Measurements from ENCODE around the gene ZP2.
"Not testable (repeated sequence)": the region's sequence is repeated elsewhere in the genome, so short reads cannot be mapped to it uniquely, and the experiment has no call there.

Gene ZP2

GRCh38 chr16:21175397-21175796 is 36.0 kb downstream of the ZP2 start:
- DNase-seq, result no peak

- DNase-seq, result no peak
These were observed 38.7 kb downstream of the ZP2 start for GRCh38 chr16:21172650-21173049.

DNA sequence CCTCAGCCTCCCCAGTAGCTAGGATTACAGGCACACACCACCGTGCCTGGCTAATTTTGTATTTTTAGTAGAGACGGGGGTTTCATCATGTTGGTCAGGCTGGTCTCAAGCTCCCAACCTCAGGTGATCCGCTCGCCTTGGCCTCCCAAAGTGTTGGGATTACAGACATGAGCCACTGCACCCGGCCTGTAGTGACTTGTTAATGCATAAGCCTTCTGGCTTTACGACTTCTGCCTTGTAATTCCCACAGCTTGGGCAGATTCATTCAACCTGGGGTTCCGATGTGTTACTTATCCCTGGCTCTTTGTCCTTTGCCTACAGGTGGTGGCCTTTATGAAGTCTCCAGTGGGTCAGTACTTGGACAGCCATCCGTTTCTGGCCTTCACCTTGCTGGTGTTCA is 41.3 kb downstream of the ZP2 start:
- not testable (repeated sequence) for DNase-seq

- DNase-seq, result no peak
These were observed 42.0 kb downstream of the ZP2 start for GRCh38 chr16:21169249-21169981.

DNA sequence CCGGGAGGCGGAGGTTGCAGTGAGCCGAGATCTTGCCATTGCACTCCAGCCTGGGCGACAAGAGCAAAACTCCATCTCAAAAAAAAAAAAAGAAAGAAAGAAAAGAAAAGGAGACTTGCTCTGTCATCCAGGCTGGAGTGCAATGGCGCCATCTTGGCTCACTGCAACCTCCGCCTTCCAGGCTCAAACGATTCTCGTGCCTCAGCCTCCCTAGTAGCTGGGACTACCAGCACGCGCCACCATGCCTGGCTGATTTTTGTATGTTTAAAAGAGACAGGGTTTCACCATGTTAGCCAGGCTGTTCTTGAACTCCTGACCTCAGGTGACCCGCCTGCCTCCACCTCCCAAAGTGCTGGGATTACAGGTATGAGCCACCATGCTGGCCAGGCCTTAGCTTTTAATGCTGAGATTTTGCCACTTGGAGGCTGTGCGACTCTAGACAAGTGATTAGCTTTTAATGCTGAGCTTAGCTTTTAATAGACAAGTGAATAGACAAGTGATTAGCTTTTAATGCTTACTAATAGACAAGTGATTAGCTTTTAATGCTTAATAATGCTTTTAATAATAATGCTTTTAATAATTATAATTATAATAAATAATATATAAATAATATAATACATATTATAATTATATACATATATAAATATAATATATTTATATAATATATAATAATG is 43.3 kb downstream of the ZP2 start:
- DNase-seq, result no peak

- no peak for DNase-seq
These were observed 44.0 kb downstream of the ZP2 start for GRCh38 chr16:21167360-21167759.

- no peak for DNase-seq
These were observed 44.8 kb downstream of the ZP2 start for GRCh38 chr16:21166561-21166961.

DNA sequence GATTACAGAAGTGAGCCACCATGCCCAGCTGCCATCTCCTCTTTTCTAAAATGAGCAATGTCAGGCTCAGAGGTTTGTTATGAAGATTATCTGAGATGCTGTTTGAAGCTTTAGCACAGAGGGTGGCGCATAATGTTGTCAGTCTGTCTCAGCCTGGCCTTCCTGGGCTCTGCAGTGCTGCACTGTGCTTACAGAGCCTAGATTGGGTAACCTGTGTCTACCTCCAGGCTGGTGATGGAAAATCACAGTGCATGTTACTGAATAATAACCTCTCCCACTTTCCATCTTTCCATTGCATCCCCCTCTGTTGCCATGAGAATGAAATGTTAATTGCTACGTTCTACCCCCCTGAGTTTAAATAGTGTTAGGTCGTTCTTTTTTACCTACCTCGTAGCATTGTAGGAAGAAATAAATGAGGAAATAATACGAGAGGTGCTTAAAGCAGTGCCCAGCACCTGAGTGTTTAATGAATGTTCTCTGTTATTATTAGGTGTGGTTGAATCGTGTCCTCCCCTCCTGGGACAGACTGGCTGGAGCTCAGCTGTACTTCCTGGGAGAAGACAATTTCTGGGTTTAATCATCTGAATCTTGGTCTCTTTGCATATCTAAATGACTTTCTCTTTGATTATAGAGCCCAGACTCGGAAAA is 46.7 kb downstream of the ZP2 start:
- DNase-seq, result peak in 1 of 51 donors; percentile 19

- DNase-seq, result no peak
These were observed 47.8 kb downstream of the ZP2 start for GRCh38 chr16:21163576-21163975.

DNA sequence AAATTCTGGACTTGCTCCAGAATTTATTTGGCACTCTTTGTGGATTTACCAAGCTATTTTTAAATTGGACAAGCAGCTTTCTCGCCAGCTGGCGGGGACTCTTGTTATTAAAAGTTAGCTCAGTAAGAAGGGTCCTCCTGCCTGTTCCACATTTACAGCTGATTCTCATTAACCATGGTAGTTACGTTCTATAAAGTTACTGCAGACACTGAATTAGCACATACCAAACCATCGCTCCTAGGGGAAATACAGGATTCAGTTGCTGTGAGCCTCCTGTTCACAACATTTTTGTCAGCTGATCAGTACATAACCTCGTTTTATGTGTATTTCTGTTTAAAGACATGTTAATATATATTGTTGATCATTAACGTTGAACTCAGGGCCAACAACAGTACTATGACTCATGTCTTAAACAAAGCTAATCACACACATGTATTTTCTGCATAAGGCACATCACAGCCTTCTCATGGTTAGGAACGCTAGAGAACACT is 48.7 kb downstream of the ZP2 start:
- DNase-seq, result peak in 1 of 51 donors; percentile 5

DNA sequence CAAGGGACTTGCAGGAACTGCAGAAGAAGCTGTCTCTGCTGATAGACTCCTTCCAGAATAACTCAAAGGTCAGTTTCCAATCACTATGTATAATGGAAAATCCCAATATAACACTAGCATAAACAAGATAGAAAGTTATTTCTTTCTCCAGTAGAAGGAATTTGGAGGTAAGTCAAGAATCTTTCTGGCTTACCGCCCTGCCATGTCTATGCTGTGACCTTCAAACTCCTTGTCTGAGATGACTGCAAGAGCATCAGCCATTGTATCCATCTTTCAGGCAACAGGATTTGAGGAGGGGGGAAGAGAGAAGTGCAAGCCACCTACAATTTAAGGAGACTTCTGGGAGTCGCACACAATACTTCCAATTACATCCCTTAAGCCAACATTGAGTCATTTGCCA is 50.2 kb downstream of the ZP2 start:
- DNase-seq, result no peak

GRCh38 chr16:21160276-21160675 is 51.1 kb downstream of the ZP2 start:
- DNase-seq, result no peak

DNA sequence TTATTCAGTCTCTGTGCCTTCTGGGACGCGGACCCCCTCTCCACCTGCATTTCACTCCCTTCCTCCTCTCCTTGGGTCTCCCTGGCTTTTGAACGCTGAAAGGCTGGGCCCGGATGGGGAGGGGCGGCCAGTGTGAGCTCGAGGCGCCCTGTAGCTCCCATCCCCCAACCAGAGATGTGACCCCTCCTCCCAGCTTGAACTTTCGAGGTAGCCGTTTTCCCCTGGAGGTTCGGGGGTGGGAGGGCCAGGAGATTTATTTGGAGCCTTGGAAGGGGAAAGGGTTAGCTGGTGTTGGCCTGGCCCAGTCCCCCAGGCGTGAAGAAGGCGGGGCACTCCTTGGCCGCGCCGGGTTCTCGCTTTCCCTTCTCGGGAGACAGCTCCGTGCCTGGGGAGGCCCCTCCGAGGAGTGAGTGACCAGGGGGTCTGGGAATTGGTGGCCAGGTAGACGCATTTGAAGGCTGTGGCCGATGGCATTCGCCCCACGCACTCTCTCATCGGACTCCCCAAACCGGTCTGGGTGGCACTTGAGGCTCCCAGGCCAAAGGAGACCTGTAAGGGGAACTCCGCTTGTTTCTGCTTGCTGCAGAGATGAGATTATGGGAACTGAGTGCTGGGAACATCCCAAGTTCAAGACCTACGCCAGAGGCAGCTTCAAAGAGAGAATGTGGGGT is 52.0 kb downstream of the ZP2 start:
- peak in 7 of 51 donors; percentile 3 to 22 (median 19) for DNase-seq

GRCh38 chr16:21158208-21159110 is 52.9 kb downstream of the ZP2 start, which contains the start of gene LDAF1:
Gene LDAF1 (plus strand): TSS chr16:21158674. CDS start chr16:21161183, 2,509 bp downstream.
- peak in 37 of 51 donors; percentile 3 to 59 (median 26) for DNase-seq

DNA sequence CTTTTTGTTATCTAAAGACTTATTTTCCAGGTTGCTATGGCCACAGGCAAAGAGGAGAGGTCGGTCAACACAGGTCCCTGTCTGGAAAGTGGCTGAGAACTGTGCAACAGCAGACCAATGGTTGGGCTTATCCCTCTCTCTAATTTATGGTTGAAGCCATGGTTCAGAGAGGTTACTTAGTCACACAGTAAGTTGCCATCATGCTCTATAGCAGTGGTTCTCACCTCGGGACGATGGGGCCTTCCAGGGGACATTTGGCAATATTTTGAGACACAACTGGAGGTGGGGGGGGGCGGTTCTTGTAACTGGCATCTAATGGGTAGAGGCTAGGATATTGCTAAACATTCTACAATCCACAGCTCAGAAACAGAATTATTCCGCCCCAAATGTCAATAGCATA is 53.7 kb downstream of the ZP2 start:
- no peak for DNase-seq

- DNase-seq, result peak in 23 of 51 donors; percentile 1 to 47 (median 9)
These were observed 54.5 kb downstream of the ZP2 start for GRCh38 chr16:21156767-21157467.

- DNase-seq, result not testable (repeated sequence)
These were observed 55.4 kb downstream of the ZP2 start for GRCh38 chr16:21156011-21156410.

- DNase-seq, result not testable (repeated sequence)
These were observed 58.1 kb downstream of the ZP2 start for GRCh38 chr16:21153124-21153729.

Data from hypothalamus (tissue), 51 donors.